Mesothelial cell of epicardium (in vitro differentiated cells): ENCODE results near the gene DNMT3B. TPM values are rescaled to one million over a fixed set of nuclear protein-coding genes. Genes with fewer than 3 reads are reported as not detected.

ENCODE experiments used
- DNase-seq, 2 experiments: peaks; one replicate each; pipeline ENCODE4 v3.0.0; 2021; ENCODE audit warnings: low spot score in 2 of 2; ENCODE audit not compliant: unreplicated experiment in 2 of 2
- H3K27ac Mint-ChIP-seq: 2 replicates; pipeline ENCODE4 v1.8.0; 2021; ENCODE audit warnings: mixed read lengths
- H3K27me3 Mint-ChIP-seq: 2 replicates; pipeline ENCODE4 v1.8.0; 2021; ENCODE audit warnings: low read depth, mixed read lengths
- H3K36me3 Mint-ChIP-seq: 2 replicates; pipeline ENCODE4 v1.8.0; 2021; ENCODE audit warnings: mixed read lengths
- H3K4me1 Mint-ChIP-seq: 2 replicates; pipeline ENCODE4 v1.8.0; 2021; ENCODE audit warnings: mixed read lengths
- H3K4me3 Mint-ChIP-seq: 2 replicates; pipeline ENCODE4 v1.8.0; 2021; ENCODE audit warnings: mild to moderate bottlenecking, moderate library complexity, mixed read lengths
- H3K9me3 Mint-ChIP-seq: 2 replicates; pipeline ENCODE4 v1.8.0; 2021; ENCODE audit warnings: mixed read lengths
- CTCF ChIP-seq: fragments of 200-600 bp; sonication (generic); IDR thresholded peaks from one replicate; pipeline ENCODE4 v1.5.0; 2021; ENCODE audit warnings: antibody characterized with exemption; ENCODE audit not compliant: unreplicated experiment
- total RNA-seq: library from RNA; stranded (reverse); gene quantifications from 3 replicates; pipeline ENCODE4 v1.2.1, GENCODE V29; 2021

The DNMT3B gene
- total RNA-seq, 1 donor from 2014 or later: 8.5 TPM

- Mint-ChIP-seq H3K4me1 (peaks cover 18% of the 10 kb centered on the region), H3K27ac (no peak overlapping the region), H3K27me3 (no peaks in the 10 kb centered on the region), H3K36me3 (peaks cover 8% of the 10 kb centered on the region), H3K4me3 (no peak overlapping the region), H3K9me3 (no peaks in the 10 kb centered on the region)
- no peak for DNase-seq
- no peak for TF ChIP-seq CTCF
These were observed 40.9 kb downstream of the DNMT3B start for GRCh38 chr20:32803092-32803491.

GRCh38 chr20:32804022-32804715, 42.0 kb downstream of the DNMT3B start:
- no peak for TF ChIP-seq CTCF
- no peak for DNase-seq
- H3K9me3 Mint-ChIP-seq: no peaks in the 10 kb centered on the region
- H3K27me3 Mint-ChIP-seq: no peaks in the 10 kb centered on the region
- no peak overlapping the region for H3K27ac Mint-ChIP-seq
- H3K36me3 Mint-ChIP-seq: peaks cover 8% of the 10 kb centered on the region
- peaks cover 12% of the 10 kb centered on the region for H3K4me1 Mint-ChIP-seq
- no peak overlapping the region for H3K4me3 Mint-ChIP-seq

- Mint-ChIP-seq H3K27ac (no peak overlapping the region), H3K36me3 (peaks cover 8% of the 10 kb centered on the region), H3K4me3 (no peak overlapping the region)
These were observed 42.6 kb downstream of the DNMT3B start for GRCh38 chr20:32804817-32805216.

GRCh38 chr20:32805721-32806120, 43.5 kb downstream of the DNMT3B start:
- no peaks in the 10 kb centered on the region for H3K27me3 Mint-ChIP-seq
- H3K36me3 Mint-ChIP-seq: peaks cover 8% of the 10 kb centered on the region
- H3K27ac Mint-ChIP-seq: peak overlapping the region; percentile 18
- no peak for DNase-seq
- no peak overlapping the region for H3K4me3 Mint-ChIP-seq
- H3K4me1 Mint-ChIP-seq: peaks cover 12% of the 10 kb centered on the region
- H3K9me3 Mint-ChIP-seq: no peaks in the 10 kb centered on the region
- no peak for TF ChIP-seq CTCF

More at GRCh38 chr20:32804817-32805216, 42.6 kb downstream of the DNMT3B start:
- H3K4me1 Mint-ChIP-seq: peaks cover 12% of the 10 kb centered on the region
- DNase-seq: no peak
- H3K9me3 Mint-ChIP-seq: no peaks in the 10 kb centered on the region
- TF ChIP-seq CTCF: no peak
- H3K27me3 Mint-ChIP-seq: no peaks in the 10 kb centered on the region

GRCh38 chr20:32806356-32806755, 44.2 kb downstream of the DNMT3B start:
- H3K4me1 Mint-ChIP-seq: peaks cover 12% of the 10 kb centered on the region

More at GRCh38 chr20:32806356-32806755, 44.2 kb downstream of the DNMT3B start:
- Mint-ChIP-seq H3K27me3 (no peaks in the 10 kb centered on the region), H3K4me3 (no peak overlapping the region), H3K36me3 (peaks cover 7% of the 10 kb centered on the region), H3K27ac (peak overlapping the region; percentile 18), H3K9me3 (no peaks in the 10 kb centered on the region)
- DNase-seq: no peak
- TF ChIP-seq CTCF: no peak
